Measurements from ENCODE around the gene PCTP. TPM values are rescaled to one million over a fixed set of nuclear protein-coding genes. Genes with fewer than 3 reads are reported as not detected.

The PCTP gene
- total and polyA plus RNA-seq, 2 of the 4 experiments (the other 2 are of a cell fraction), result 11.6 to 12.9 TPM

DNA sequence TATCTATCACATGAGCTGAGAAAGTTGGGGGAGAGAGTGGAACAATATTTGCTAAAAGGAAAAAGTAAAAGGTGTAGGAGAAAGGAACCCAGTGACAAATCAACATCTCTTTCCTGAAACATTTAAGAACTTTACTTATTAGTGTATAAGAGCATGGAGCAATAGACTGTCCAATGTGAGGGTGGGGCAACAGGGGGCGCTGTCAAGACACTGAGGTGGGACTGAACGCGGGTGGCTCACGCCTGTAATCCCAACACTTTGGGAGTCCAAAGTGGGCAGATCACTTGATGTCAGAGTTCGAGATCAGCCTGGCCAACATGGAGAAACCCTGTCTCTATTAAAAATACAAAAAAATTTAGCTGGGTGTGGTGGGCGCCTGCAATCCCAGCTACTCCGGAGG, 21.2 kb downstream of the PCTP start:
- Histone ChIP-seq H2BK5ac (ENCODE audit: low read depth, low read length, poor library complexity, severe bottlenecking) (no peak overlapping the region), H2AFZ (replicated peaks; ENCODE audit: low read length, poor library complexity) (no peak overlapping the region), H3K27ac (ENCODE audit: insufficient read depth, low read length) (no peak overlapping the region), H3K18ac (ENCODE audit: low read depth, low read length) (no peak overlapping the region), H3K4me1 (ENCODE audit: control insufficient read depth, insufficient read depth, low read length) (peaks cover 8% of the 10 kb centered on the region), H3K9me1 (ENCODE audit: insufficient read depth, low read length) (peaks cover 9% of the 10 kb centered on the region), H3K4ac (ENCODE audit: low read depth, low read length) (no peak overlapping the region), H2BK15ac (ENCODE audit: low read depth, low read length) (no peak overlapping the region), H3K56ac (ENCODE audit: extremely low read depth, insufficient read depth, low read length) (no peak overlapping the region), H3K4me3 (ENCODE audit: insufficient read depth, low read depth, low read length) (no peak overlapping the region), H4K8ac (ENCODE audit: low read depth in 2 of 2, low read length in 2 of 2) (no peak overlapping the region), H3K4me2 (ENCODE audit: low read depth, low read length) (no peak overlapping the region), H3K23ac (ENCODE audit: low read depth, low read length) (no peak overlapping the region), H4K91ac (ENCODE audit: insufficient read depth, low read depth, low read length) (no peak overlapping the region), H2AK9ac (replicated peaks; ENCODE audit: low read depth, low read length, poor library complexity) (no peak overlapping the region), H3K27me3 (ENCODE audit: control insufficient read depth, insufficient read depth, low read length) (no peaks in the 10 kb centered on the region), H3K36me3 (ENCODE audit: control insufficient read depth, insufficient read depth, low read length) (peaks cover 40% of the 10 kb centered on the region), H3K9ac (ENCODE audit: low read depth, low read length) (no peak overlapping the region), H3K9me3 (ENCODE audit: control insufficient read depth, insufficient read depth, low read length) (no peaks in the 10 kb centered on the region), H3K79me1 (ENCODE audit: low read depth in 1 of 2, low read length in 2 of 2) (no peaks in the 10 kb centered on the region; a peak in 2 of 4 replicates), H4K5ac (ENCODE audit: low read depth, low read length) (no peak overlapping the region), H2BK120ac (ENCODE audit: low read depth, low read length) (no peak overlapping the region), H4K20me1 (ENCODE audit: insufficient read depth, low read length) (peaks cover 4% of the 10 kb centered on the region; the same call in 1 of the 2 replicates), H2AK5ac (ENCODE audit: low read depth, low read length) (no peak overlapping the region), H3K14ac (replicated peaks; ENCODE audit: low read depth, low read length) (no peak overlapping the region), H2BK20ac (ENCODE audit: low read depth, low read length) (no peak overlapping the region)
- DNase-seq (no peak), ATAC-seq (ENCODE audit: low read depth) (no peak)
- WGBS, 2 experiments (ENCODE audit: extremely low coverage in 2 of 2, insufficient read length in 1 of 2), result 100% methylated on average over 3 of the region's 7 CpGs; no CpG with 5 or more reads in 1 of the 2 experiments
- dilution Hi-C loops (cut with HindIII; ENCODE audit: low sequenced_read_pairs, unreplicated experiment) (no loop called here), in situ Hi-C loops (cut with MboI; ENCODE audit: low sequenced_read_pairs) (loop anchor here (5.0 kb wide), 1 partner anchor 245 kb away; no protein-coding TSS in a partner anchor), intact Hi-C loops (cut with micrococcal nuclease) (no loop called here)
- POLR2A ChIA-PET (ENCODE audit: unreplicated experiment), result no interaction called here
- CTCF ChIA-PET, result no interaction called here
- no TSS peak for BruUV-seq (replicated peaks)
- TF ChIP-seq, protein P1, sequence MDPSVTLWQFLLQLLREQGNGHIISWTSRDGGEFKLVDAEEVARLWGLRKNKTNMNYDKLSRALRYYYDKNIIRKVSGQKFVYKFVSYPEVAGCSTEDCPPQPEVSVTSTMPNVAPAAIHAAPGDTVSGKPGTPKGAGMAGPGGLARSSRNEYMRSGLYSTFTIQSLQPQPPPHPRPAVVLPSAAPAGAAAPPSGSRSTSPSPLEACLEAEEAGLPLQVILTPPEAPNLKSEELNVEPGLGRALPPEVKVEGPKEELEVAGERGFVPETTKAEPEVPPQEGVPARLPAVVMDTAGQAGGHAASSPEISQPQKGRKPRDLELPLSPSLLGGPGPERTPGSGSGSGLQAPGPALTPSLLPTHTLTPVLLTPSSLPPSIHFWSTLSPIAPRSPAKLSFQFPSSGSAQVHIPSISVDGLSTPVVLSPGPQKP (IDR thresholded peaks at IDR 0.05; ENCODE audit: borderline replicate concordance, low read depth, low read length), result no peak
- no peak for TF ChIP-seq NFE2L2 (IDR thresholded peaks at IDR 0.05; ENCODE audit: low read depth, low read length)
- no peak for TF ChIP-seq RFX5 (IDR thresholded peaks at IDR 0.05; ENCODE audit: low read depth, low read length)
- no peak for TF ChIP-seq CHD1 (IDR thresholded peaks at IDR 0.05; ENCODE audit: low read depth, low read length)
- TF ChIP-seq, protein P2, sequence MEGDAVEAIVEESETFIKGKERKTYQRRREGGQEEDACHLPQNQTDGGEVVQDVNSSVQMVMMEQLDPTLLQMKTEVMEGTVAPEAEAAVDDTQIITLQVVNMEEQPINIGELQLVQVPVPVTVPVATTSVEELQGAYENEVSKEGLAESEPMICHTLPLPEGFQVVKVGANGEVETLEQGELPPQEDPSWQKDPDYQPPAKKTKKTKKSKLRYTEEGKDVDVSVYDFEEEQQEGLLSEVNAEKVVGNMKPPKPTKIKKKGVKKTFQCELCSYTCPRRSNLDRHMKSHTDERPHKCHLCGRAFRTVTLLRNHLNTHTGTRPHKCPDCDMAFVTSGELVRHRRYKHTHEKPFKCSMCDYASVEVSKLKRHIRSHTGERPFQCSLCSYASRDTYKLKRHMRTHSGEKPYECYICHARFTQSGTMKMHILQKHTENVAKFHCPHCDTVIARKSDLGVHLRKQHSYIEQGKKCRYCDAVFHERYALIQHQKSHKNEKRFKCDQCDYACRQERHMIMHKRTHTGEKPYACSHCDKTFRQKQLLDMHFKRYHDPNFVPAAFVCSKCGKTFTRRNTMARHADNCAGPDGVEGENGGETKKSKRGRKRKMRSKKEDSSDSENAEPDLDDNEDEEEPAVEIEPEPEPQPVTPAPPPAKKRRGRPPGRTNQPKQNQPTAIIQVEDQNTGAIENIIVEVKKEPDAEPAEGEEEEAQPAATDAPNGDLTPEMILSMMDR (conservative IDR thresholded peaks at IDR 0.05; ENCODE audit: low read depth, low read length), result no peak
- no peak for TF ChIP-seq FOS (IDR thresholded peaks at IDR 0.05; ENCODE audit: low read depth, low read length)
- TF ChIP-seq RCOR1 (IDR thresholded peaks at IDR 0.05; ENCODE audit: insufficient replicate concordance, low read length), result no peak
- TF ChIP-seq, protein P3, sequence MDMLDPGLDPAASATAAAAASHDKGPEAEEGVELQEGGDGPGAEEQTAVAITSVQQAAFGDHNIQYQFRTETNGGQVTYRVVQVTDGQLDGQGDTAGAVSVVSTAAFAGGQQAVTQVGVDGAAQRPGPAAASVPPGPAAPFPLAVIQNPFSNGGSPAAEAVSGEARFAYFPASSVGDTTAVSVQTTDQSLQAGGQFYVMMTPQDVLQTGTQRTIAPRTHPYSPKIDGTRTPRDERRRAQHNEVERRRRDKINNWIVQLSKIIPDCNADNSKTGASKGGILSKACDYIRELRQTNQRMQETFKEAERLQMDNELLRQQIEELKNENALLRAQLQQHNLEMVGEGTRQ (IDR thresholded peaks at IDR 0.05; ENCODE audit: low read depth, low read length), result no peak
- no peak for TF ChIP-seq MAZ (IDR thresholded peaks at IDR 0.05; ENCODE audit: borderline replicate concordance, low read depth, low read length)
- no peak for TF ChIP-seq CEBPB (IDR thresholded peaks at IDR 0.05; ENCODE audit: low read depth, low read length)
- no peak for TF ChIP-seq POLR2A (IDR thresholded peaks at IDR 0.05; ENCODE audit: low read depth, low read length)

Data from IMR-90 (cell line).